Activated T-helper 2 cell treated with anti-CD3 and anti-CD28 coated beads, Interferon-gamma antibody, Interleukin-2, Interleukin-4, amounts not matched to agents 10 μg/mL and 5 μg/mL and 100 μg/mL, durations not matched to agents 14 hours and 24 hours and 36 hours (primary cell): ENCODE results near the gene TRPC4AP. TPM values are rescaled to one million over a fixed set of nuclear protein-coding genes. Genes with fewer than 3 reads are reported as not detected.
"Not testable (repeated sequence)": the region's sequence is repeated elsewhere in the genome, so short reads cannot be mapped to it uniquely, and the experiment has no call there.

Source experiments
- DNase-seq: peaks from one replicate; pipeline ENCODE4 v3.0.0; 2021; ENCODE audit warnings: low spot score
- H3K27ac Mint-ChIP-seq: one replicate; pipeline ENCODE4 v1.8.0; 2021; ENCODE audit warnings: mixed read lengths
- H3K27me3 Mint-ChIP-seq: one replicate; pipeline ENCODE4 v1.8.0; 2021; ENCODE audit warnings: low read depth, mixed read lengths
- H3K36me3 Mint-ChIP-seq: one replicate; pipeline ENCODE4 v1.8.0; 2021; ENCODE audit warnings: low read depth, mixed read lengths
- H3K4me1 Mint-ChIP-seq: one replicate; pipeline ENCODE4 v1.8.0; 2021; ENCODE audit warnings: low read depth, mixed read lengths
- H3K4me3 Mint-ChIP-seq: one replicate; pipeline ENCODE4 v1.8.0; 2021; ENCODE audit warnings: low read depth, mild to moderate bottlenecking, moderate library complexity, mixed read lengths
- H3K9me3 Mint-ChIP-seq: one replicate; pipeline ENCODE4 v1.8.0; 2021; ENCODE audit warnings: mixed read lengths
- intact Hi-C: fragments of 100-400 bp; cut with micrococcal nuclease; formaldehyde crosslinking; loops from one replicate; pipeline ENCODE4 v1.15.1; 2023
- total RNA-seq: library from RNA; stranded (reverse); gene quantifications from 2 replicates; pipeline ENCODE4 v1.2.3, GENCODE V29; 2022

Gene TRPC4AP
- total RNA-seq, 1 donor from 2014 or later = 52.4 TPM

DNA sequence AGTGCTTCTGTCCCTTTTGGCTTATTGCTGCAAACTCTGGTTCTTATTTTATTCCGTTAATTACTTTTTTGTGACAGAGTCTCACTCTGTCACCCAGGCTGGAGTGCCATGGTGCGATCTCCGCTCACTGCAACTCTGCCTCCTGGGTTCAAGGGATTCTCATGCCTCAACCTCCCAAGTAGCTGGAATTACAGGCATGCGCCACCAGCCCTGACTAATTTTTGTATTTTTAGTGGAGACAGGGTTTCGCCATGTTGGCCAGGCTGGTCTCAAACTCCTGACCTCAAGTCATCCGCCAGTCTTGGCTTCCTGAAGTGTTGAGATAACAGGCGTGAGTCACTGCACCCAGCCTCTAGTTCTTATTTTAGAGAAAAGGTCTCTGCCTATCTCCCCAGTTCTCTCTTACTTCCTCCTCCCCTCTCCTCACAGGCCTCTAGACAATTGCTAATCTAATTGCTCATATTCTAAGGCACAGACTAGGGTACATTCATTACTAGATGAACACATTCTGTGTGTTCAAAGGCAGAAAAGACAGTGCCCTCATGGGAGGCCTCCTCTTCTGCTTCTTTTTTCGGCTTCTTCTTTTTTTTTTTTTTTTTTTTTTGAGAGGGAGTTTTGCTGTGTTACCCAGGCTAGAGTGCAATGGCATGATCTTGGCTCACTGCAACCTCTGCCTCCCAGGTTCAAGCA is 27.6 kb upstream of the TRPC4AP start:
- DNase-seq = no peak
- H3K27ac Mint-ChIP-seq = peak overlapping the region; percentile 35
- intact Hi-C loops = no loop called here
- no peaks in the 10 kb centered on the region for H3K27me3 Mint-ChIP-seq
- no peak overlapping the region for H3K4me3 Mint-ChIP-seq
- peaks cover 7% of the 10 kb centered on the region for H3K4me1 Mint-ChIP-seq
- peaks cover 82% of the 10 kb centered on the region for H3K36me3 Mint-ChIP-seq
- H3K9me3 Mint-ChIP-seq = no peaks in the 10 kb centered on the region

DNA sequence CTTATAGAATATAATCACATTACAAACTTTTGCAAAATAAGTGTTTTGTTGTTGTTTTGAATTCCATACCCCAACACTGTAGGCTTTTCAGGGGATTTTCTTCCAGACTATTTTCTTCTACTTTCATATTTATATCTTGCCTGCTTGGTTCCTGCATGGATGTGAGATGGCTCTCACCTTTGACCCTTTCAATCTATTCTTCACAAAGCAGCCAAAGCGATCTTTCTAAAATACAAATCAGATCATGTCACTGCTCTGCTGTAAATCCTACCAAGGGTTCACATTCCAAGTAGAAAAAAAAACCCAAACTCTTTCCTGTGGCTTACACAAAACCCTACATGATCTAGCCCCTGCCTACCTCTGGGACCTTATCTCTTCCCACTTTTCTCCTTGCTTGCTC is 25.0 kb upstream of the TRPC4AP start:
- no peak for DNase-seq
- H3K27me3 Mint-ChIP-seq = no peaks in the 10 kb centered on the region
- no peaks in the 10 kb centered on the region for H3K9me3 Mint-ChIP-seq
- H3K4me3 Mint-ChIP-seq = no peak overlapping the region
- intact Hi-C loops = no loop called here
- peaks cover 69% of the 10 kb centered on the region for H3K36me3 Mint-ChIP-seq
- peaks cover 7% of the 10 kb centered on the region for H3K4me1 Mint-ChIP-seq
- no peak overlapping the region for H3K27ac Mint-ChIP-seq

DNA sequence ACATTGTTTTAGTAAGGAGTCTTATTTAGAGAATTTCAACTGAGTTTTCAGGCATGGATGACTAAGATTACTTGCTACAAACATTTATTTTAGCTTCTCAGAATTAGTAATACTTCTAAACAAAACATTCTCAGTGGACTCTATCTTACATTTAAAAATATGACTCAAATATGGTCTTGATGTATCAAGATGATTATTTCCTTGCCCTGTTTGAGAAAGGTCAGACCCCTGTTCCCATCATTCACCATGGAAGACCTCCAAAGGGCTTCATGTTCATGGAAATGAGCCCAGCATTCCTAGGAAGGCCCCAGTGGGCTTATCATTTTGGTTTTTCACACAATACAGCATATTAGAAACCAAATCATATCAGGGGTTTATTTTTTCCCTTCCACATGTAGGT is 24.6 kb upstream of the TRPC4AP start:
- no peaks in the 10 kb centered on the region for H3K9me3 Mint-ChIP-seq
- H3K27me3 Mint-ChIP-seq = no peaks in the 10 kb centered on the region
- intact Hi-C loops = no loop called here
- H3K27ac Mint-ChIP-seq = no peak overlapping the region
- DNase-seq = no peak
- peaks cover 67% of the 10 kb centered on the region for H3K36me3 Mint-ChIP-seq
- no peak overlapping the region for H3K4me3 Mint-ChIP-seq
- H3K4me1 Mint-ChIP-seq = peaks cover 7% of the 10 kb centered on the region

DNA sequence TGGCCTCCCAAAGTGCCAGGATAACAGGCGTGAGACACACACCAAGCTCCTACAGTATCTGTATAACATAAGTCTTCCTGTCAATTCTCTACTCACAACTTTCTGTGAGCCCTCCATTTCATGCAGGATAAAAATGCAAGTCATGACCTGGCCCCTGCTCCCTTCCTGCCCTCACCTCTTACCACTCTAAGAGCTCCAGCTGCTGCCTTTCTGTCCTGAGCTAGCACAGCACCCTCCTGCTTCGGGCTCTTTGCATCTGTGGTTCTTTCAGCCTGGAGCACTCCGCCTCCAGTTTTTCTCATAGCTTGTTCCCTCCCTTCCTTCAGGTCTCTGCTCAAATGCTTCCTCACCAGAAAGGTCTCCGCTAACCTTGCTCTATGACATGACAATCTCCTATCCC is 23.7 kb upstream of the TRPC4AP start:
- DNase-seq = no peak
- H3K9me3 Mint-ChIP-seq = no peaks in the 10 kb centered on the region
- H3K36me3 Mint-ChIP-seq = peaks cover 64% of the 10 kb centered on the region
- no peaks in the 10 kb centered on the region for H3K27me3 Mint-ChIP-seq
- peaks cover 10% of the 10 kb centered on the region for H3K4me1 Mint-ChIP-seq
- intact Hi-C loops = no loop called here
- no peak overlapping the region for H3K4me3 Mint-ChIP-seq
- peak overlapping the region; percentile 20 for H3K27ac Mint-ChIP-seq

DNA sequence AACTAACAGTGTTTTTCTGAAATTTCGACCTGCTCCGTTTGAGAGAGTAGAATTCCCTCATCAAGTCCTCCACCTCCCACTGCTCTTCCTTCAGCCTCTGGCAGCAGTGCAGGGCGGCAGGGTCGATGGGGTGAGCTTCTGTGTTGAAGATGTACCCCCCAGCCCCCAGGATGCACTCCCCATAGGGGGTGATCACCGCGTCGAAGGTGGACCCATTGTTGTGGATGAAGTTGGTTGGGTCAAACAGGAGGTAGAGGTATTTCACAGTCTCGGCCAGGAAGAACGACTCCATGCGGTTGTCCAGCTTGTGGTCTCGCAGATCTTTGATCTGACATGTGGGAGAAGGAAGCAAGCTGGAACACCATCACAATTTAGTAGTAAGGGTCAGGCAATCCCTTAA is 23.0 kb upstream of the TRPC4AP start:
- DNase-seq = no peak
- intact Hi-C loops = no loop called here
- Mint-ChIP-seq H3K4me1 (peaks cover 12% of the 10 kb centered on the region), H3K27me3 (no peaks in the 10 kb centered on the region), H3K27ac (no peak overlapping the region), H3K9me3 (no peaks in the 10 kb centered on the region), H3K4me3 (no peak overlapping the region), H3K36me3 (peaks cover 60% of the 10 kb centered on the region)

DNA sequence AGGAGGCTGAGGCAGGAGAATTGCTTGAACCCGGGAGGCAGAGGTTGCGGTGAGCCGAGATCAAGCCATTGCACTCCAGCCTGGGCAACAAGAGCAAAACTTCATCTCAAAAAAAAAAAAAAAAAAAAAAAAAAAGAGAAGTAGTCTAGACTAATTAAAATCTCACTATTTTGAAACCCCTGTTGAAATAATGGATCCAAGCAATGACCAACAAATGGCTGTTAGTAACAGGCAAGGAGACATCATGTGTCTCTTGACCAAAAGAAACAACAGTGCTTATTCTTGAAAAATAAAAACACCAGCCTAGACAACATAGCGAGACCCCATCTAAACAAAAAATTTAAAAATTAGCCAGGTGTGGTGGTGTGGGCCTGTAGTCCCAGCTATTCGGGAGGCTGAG is 19.7 kb upstream of the TRPC4AP start:
- H3K4me3 Mint-ChIP-seq, H3K27ac Mint-ChIP-seq, DNase-seq, intact Hi-C loops, H3K9me3 Mint-ChIP-seq, H3K4me1 Mint-ChIP-seq, H3K27me3 Mint-ChIP-seq: not testable (repeated sequence)
- H3K36me3 Mint-ChIP-seq = peaks cover 31% of the 10 kb centered on the region

DNA sequence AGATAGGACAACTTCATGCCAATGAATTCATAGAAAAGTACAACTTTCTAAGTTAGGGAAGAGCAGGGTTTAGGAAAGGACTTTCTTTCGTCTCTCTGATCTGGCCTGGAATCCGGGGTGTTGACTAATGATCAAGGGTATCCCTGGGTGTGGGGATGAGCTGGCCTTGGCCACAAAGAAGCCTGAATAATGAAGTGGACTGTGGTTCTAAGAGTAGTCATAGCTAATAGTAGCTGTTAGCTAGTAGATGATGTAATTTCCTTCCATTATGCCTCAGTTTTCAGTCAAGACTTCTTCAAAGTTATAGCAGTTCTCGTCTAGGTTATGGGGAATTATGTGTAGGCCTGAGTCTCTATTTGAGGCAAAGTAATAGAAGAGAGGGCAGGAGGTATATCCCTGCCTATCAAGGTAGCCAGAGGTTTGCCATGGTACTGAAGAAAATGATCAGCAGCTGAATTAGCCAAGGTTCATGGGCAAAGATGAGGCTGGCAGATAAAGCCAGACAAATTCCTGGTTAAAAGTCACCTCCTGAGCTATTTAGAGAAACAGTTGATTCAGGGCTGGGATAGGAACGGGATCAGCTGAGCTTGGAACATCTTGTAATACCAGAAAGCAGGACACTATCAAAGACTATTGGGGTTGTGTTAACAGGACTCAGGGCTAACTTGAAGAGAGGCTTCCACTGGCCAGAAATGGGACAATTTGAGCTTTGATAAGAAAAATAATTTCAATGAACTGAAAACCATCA is 18.7 kb upstream of the TRPC4AP start:
- Mint-ChIP-seq H3K4me1 (peaks cover 5% of the 10 kb centered on the region), H3K9me3 (no peaks in the 10 kb centered on the region), H3K4me3 (no peak overlapping the region), H3K27ac (no peak overlapping the region), H3K27me3 (no peaks in the 10 kb centered on the region), H3K36me3 (peaks cover 26% of the 10 kb centered on the region)
- DNase-seq = no peak
- intact Hi-C loops = no loop called here

DNA sequence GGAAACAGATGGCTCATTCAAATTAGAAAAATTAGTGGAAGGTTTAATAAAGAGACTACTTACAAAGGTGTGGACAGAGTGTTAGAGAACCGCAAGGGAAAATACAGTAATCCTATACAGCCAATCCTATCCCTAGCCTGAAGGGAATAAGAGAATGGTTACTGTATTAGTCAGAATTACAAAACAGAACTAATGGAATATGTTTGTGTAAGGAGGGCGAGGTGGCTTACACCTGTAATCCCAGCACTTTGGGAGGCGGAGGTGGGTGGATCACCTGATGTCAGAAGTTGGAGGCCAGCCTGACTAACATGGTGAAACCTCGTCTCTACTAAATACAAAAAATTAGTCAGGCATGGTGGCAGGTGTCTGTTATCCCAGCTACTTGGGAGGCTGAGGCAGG is 16.3 kb upstream of the TRPC4AP start:
- no peak overlapping the region for H3K4me3 Mint-ChIP-seq
- H3K36me3 Mint-ChIP-seq = peaks cover 8% of the 10 kb centered on the region
- intact Hi-C loops = no loop called here
- H3K27me3 Mint-ChIP-seq = peaks cover 2% of the 10 kb centered on the region
- no peak overlapping the region for H3K27ac Mint-ChIP-seq
- peaks cover 5% of the 10 kb centered on the region for H3K4me1 Mint-ChIP-seq
- H3K9me3 Mint-ChIP-seq = no peaks in the 10 kb centered on the region
- DNase-seq = no peak

DNA sequence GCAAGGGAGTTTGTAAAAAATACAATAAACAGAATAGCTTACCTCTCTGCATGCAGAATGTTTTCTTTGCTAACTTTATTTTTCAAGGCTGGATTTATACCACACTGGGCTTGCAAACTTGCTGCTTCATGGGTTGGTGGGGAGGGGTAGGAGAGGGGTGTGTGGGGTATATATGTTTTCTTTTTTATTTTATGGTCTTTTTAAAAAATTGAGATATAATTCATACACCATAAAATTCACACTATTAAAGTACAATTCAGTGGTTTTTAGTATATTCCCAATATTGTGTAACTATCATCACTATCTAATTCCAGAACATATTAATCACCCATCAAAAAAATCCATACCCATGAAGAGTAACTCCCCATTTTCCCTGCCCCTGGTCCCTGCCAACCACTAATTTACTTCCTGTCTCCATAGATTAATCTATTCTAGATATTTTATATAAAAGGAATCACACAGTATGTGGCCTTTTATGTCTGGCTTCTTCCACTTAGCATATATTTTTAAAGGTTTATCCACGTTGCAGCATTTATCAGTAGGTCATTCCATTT is 14.3 kb upstream of the TRPC4AP start:
- no peaks in the 10 kb centered on the region for H3K9me3 Mint-ChIP-seq
- H3K36me3 Mint-ChIP-seq = peaks cover 8% of the 10 kb centered on the region
- H3K27ac Mint-ChIP-seq = no peak overlapping the region
- intact Hi-C loops = no loop called here
- DNase-seq = no peak
- H3K4me3 Mint-ChIP-seq = no peak overlapping the region
- peaks cover 5% of the 10 kb centered on the region for H3K4me1 Mint-ChIP-seq
- peaks cover 7% of the 10 kb centered on the region for H3K27me3 Mint-ChIP-seq

DNA sequence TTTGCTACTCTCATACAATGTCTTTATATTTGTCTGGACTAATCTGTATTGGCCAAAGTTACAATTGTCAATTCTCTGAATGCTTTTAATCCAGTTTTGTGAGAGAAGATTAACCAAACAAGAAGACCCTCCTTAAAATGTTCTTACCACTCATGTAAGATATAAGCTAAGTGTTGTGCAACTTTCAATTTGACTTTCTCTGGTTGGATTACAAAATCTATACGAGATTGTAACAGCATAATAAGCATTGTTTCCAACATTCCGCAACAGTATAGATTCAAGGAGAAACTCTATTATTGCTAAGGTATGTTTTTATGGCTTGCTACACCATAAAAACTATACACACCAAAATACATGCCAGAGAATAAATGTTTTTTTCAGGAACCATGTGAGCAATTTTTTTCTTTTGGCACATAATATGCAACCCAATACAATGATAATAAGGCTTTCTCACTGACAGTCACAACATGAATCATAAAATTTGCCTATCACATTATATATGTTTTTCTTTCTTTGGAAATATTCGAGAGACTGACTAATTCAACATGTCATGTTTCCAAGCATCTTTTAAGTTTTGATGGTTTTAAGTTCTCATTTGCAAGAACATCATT is 12.2 kb upstream of the TRPC4AP start:
- peaks cover 7% of the 10 kb centered on the region for H3K27me3 Mint-ChIP-seq
- H3K9me3 Mint-ChIP-seq = no peaks in the 10 kb centered on the region
- no peaks in the 10 kb centered on the region for H3K36me3 Mint-ChIP-seq
- no peak for DNase-seq
- intact Hi-C loops = no loop called here
- no peak overlapping the region for H3K4me3 Mint-ChIP-seq
- H3K4me1 Mint-ChIP-seq = no peaks in the 10 kb centered on the region
- no peak overlapping the region for H3K27ac Mint-ChIP-seq

DNA sequence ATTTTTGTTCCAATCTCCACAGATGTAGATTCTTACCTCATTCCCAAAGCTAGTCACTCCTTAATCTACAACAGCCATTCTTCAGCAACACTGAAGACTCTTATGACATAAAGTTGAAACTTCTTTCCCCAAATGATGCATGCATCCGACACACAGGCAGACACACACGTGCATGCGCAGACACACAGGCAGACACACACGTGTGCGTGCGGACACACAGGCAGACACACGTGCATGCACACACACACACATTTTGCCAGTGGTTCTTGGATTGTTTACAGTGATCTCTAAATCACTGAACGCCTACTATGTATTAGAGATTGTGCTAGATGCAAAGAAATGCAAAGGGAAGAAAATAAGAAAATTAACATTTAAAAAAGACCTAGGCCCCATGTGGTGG is 9.0 kb upstream of the TRPC4AP start:
- H3K4me3 Mint-ChIP-seq = no peak overlapping the region
- H3K27ac Mint-ChIP-seq = no peak overlapping the region
- DNase-seq = no peak
- H3K9me3 Mint-ChIP-seq = no peaks in the 10 kb centered on the region
- H3K4me1 Mint-ChIP-seq = no peaks in the 10 kb centered on the region
- no peaks in the 10 kb centered on the region for H3K36me3 Mint-ChIP-seq
- H3K27me3 Mint-ChIP-seq = peaks cover 7% of the 10 kb centered on the region
- intact Hi-C loops = no loop called here

DNA sequence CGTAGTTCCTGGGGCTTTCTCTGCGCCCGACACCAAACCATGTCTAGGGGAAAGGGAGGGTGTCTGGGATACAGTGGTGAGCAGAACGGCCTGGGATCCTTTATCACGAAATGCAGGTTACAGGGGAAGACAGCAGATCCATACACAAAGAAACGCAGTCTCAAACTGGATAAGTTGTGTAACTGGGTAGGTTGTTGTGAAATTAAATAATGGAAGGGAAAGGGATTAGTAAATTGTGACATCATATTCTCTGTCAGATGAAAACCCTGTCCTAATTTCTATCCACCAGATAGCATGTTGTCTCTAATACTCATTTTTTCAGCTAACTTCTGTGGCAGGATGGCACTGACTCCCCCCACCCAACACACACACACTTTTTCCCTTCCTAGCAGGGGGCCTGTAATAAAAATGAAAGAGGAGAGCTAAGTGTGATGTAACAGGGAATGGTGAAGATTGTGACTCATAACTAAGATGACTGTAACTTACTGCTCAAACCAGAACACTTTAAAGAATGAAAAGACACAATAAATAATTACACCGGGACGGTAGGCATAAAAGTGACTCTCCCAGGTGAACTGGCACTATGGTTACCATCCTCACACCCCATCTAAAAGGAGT is 769 bp upstream of the TRPC4AP start:
- no peak for DNase-seq
- no peaks in the 10 kb centered on the region for H3K9me3 Mint-ChIP-seq
- H3K27ac Mint-ChIP-seq = peak overlapping the region; percentile 98
- intact Hi-C loops = loop anchor here (2.0 to 10.0 kb wide), 8 partner anchors 54 to 859 kb away; partner anchors contain the start of genes ACSS2, EDEM2, GSS and MYH7B
- peaks cover 23% of the 10 kb centered on the region for H3K36me3 Mint-ChIP-seq
- H3K27me3 Mint-ChIP-seq = no peaks in the 10 kb centered on the region
- peak overlapping the region; percentile 94 for H3K4me3 Mint-ChIP-seq
- H3K4me1 Mint-ChIP-seq = peaks cover 36% of the 10 kb centered on the region
